Coronary artery (tissue), 2 donors: ENCODE data around the gene ATE1.

Source experiments
- DNase-seq: peaks from one replicate; pipeline ENCODE4 v3.0.0-alpha.2; 2017; ENCODE audit warnings: low spot score
- H3K27ac ChIP-seq, 2 donors: fragments of 200-600 bp; sonication (generic); one replicate each; pipeline ENCODE4 v1.5.1; 2016 to 2019
- H3K4me3 ChIP-seq: fragments of 200-600 bp; sonication (generic); 2 replicates; pipeline ENCODE4 v1.5.1; 2016; ENCODE audit warnings: mild to moderate bottlenecking, moderate library complexity
- CTCF ChIP-seq: fragments of 200-600 bp; sonication (generic); IDR thresholded peaks from one replicate; pipeline ENCODE4 v1.5.1; 2019; ENCODE audit warnings: antibody characterized with exemption

The ATE1 gene

GRCh38 chr10:121865554-121865953 lies 62.3 kb downstream of the ATE1 start:
- Histone ChIP-seq H3K4me3 (no peak overlapping the region), H3K27ac (no peak overlapping the region)
- no peak for DNase-seq
- TF ChIP-seq CTCF = no peak

- DNase-seq = no peak
- TF ChIP-seq CTCF = no peak
- no peak overlapping the region for H3K27ac ChIP-seq
- no peak overlapping the region for H3K4me3 ChIP-seq
These were observed 63.2 kb downstream of the ATE1 start for GRCh38 chr10:121864653-121865052.

GRCh38 chr10:121864168-121864567 lies 63.7 kb downstream of the ATE1 start:
- H3K4me3 ChIP-seq = no peak overlapping the region
- no peak for DNase-seq
- H3K27ac ChIP-seq = no peak overlapping the region
- no peak for TF ChIP-seq CTCF

GRCh38 chr10:121862649-121863048 lies 65.2 kb downstream of the ATE1 start:
- no peak for TF ChIP-seq CTCF
- no peak overlapping the region for H3K27ac ChIP-seq

GRCh38 chr10:121862042-121862441 lies 65.8 kb downstream of the ATE1 start:
- no peak overlapping the region for H3K4me3 ChIP-seq
- no peak for TF ChIP-seq CTCF
- DNase-seq = no peak

More at GRCh38 chr10:121862649-121863048, 65.2 kb downstream of the ATE1 start:
- no peak for DNase-seq
- no peak overlapping the region for H3K4me3 ChIP-seq

GRCh38 chr10:121860810-121861209 lies 67.0 kb downstream of the ATE1 start:
- Histone ChIP-seq H3K4me3 (no peak overlapping the region), H3K27ac (no peak overlapping the region)
- DNase-seq = no peak
- TF ChIP-seq CTCF = no peak

More at GRCh38 chr10:121862042-121862441, 65.8 kb downstream of the ATE1 start:
- H3K27ac ChIP-seq = no peak overlapping the region

- DNase-seq = no peak
- no peak for TF ChIP-seq CTCF
- Histone ChIP-seq H3K4me3 (no peak overlapping the region), H3K27ac (no peak overlapping the region)
These were observed 72.9 kb downstream of the ATE1 start for GRCh38 chr10:121854809-121855445.
